AG04450 (cell line): ENCODE measurements around the gene TTC6. TPM values are rescaled to one million over a fixed set of nuclear protein-coding genes. Genes with fewer than 3 reads are reported as not detected.

Experiments used
- CTCF ChIA-PET: fragments of 300-600, 350-600 bp; formaldehyde crosslinking; extraction: SDS; loops from one replicate; lab custom pipeline; 2022; ENCODE audit warnings: antibody characterized with exemption, inconsistent platforms; lab: Charles Lee
- POLR2A ChIA-PET: fragments of 350-600 bp; formaldehyde crosslinking; extraction: SDS; loops from one replicate; lab custom pipeline; 2021; ENCODE audit warnings: antibody characterized with exemption, inconsistent platforms; lab: Yijun Ruan, JAX
- DNase-seq: peaks from one replicate; pipeline ENCODE4 v3.0.0-alpha.2; 2011; ENCODE audit warnings: low read depth, low spot score
- H3K27ac ChIP-seq: one replicate; pipeline ENCODE4 v1.5.1; 2012; ENCODE audit warnings: low read depth, low read length, control low read depth
- H3K27me3 ChIP-seq: one replicate; pipeline ENCODE4 v1.6.0; 2012; ENCODE audit warnings: low read length; ENCODE audit not compliant: control insufficient read depth, insufficient read depth
- H3K4me3 ChIP-seq: 2 replicates; pipeline ENCODE4 v1.5.1; 2011; ENCODE audit warnings: mild to moderate bottlenecking, low read depth, low read length, control low read depth
- H3K9me3 ChIP-seq: 2 replicates; pipeline ENCODE4 v1.5.1; 2012; ENCODE audit warnings: low read length; ENCODE audit not compliant: control insufficient read depth, insufficient read depth
- polyA plus RNA-seq: library from polyadenylated mRNA; depleted of rRNA; stranded (reverse); fragments of >200 nt; gene quantifications from 2 replicates; pipeline ENCODE4 v1.2.3, GENCODE V29; 2011
- TF ChIP-seq, protein P1 (sequence below): IDR thresholded peaks from 2 replicates; pipeline ENCODE4 v1.5.1; 2011; ENCODE audit warnings: low read depth, low read length, control low read depth, inconsistent platforms

TTC6 gene
- polyA plus RNA-seq, 1 experiment, result not detected

DNA sequence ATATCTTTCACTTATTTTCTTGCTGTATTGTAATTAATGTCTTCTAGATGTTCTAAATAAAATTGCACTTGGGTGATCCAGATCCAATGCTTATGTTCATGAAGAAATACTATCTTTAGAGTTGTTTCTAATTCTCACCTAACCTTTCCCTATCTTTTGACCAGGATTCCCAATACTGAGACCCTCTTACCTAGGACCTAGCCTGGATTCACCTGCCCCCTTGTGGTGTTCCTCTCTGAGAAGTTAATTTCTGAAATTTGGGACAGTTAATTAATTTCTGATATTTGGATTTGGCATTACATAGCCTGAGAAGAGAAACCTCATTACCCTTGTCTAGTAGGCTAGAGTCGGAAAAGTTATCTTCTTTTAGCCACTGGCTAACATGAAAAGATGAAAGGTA lies 29.9 kb upstream of the TTC6 start:
- POLR2A ChIA-PET, result no interaction called here
- DNase-seq, result no peak
- no peaks in the 10 kb centered on the region for H3K9me3 ChIP-seq
- no peaks in the 10 kb centered on the region for H3K27me3 ChIP-seq
- TF ChIP-seq, protein P1, sequence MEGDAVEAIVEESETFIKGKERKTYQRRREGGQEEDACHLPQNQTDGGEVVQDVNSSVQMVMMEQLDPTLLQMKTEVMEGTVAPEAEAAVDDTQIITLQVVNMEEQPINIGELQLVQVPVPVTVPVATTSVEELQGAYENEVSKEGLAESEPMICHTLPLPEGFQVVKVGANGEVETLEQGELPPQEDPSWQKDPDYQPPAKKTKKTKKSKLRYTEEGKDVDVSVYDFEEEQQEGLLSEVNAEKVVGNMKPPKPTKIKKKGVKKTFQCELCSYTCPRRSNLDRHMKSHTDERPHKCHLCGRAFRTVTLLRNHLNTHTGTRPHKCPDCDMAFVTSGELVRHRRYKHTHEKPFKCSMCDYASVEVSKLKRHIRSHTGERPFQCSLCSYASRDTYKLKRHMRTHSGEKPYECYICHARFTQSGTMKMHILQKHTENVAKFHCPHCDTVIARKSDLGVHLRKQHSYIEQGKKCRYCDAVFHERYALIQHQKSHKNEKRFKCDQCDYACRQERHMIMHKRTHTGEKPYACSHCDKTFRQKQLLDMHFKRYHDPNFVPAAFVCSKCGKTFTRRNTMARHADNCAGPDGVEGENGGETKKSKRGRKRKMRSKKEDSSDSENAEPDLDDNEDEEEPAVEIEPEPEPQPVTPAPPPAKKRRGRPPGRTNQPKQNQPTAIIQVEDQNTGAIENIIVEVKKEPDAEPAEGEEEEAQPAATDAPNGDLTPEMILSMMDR, result peak; percentile 37
- no peak overlapping the region for H3K4me3 ChIP-seq
- H3K27ac ChIP-seq, result no peak overlapping the region
- CTCF ChIA-PET, result interaction anchor here (1.5 kb wide), 1 partner anchor 28 kb away, joined by 3 read pairs; no protein-coding TSS in a partner anchor

DNA sequence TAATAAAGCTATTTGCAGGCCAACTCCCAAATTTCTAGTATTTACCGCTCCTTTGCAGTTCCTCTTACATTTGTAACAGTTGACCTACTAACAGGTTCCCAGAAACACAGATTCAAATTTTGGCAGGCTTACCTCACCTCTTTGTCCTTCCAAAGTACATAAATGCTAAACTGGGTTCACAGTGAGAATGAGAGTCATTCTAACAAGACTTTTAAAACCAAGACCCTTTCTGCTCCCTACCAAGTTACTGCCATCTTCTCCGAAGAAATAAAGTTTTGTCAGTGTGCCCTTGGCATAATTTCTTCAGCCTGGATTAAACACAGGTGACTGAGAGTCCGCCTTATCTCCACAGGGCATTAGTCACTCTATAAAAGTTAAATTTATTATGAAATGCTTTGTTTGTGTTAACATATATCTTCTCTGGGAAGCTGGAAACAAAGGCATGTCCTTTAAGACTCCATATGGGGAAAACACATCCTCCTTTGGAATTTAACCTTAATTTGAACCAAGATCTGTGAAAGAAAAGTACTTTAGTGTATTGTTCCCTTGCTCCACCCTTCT lies 28.5 kb upstream of the TTC6 start:
- no peaks in the 10 kb centered on the region for H3K9me3 ChIP-seq
- no peak for DNase-seq
- TF ChIP-seq, protein P1, result no peak
- no peaks in the 10 kb centered on the region for H3K27me3 ChIP-seq
- ChIA-PET POLR2A (no interaction called here), CTCF (no interaction called here)
- no peak overlapping the region for H3K27ac ChIP-seq
- no peak overlapping the region for H3K4me3 ChIP-seq

DNA sequence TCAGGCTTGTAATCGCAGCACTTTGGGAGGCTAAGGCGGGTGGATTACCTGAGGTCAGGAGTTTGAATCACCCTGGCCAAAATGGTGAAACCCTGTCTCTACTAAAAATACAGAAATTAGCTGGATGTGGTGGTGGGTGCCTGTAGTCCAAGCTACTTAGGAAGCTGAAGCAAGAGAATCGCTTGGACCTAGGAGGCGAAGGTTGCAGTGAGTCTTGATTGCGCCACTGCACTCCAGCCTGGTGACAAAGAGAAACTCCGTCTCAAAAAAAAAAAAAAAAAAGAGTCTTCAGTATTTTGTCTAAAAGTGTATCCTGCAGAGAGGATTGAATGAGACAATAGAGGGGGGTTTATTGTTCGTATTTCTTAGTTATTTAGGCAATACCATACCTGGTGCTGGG lies 25.7 kb upstream of the TTC6 start:
- no peak overlapping the region for H3K4me3 ChIP-seq
- H3K27me3 ChIP-seq, result no peaks in the 10 kb centered on the region
- H3K9me3 ChIP-seq, result no peaks in the 10 kb centered on the region
- ChIA-PET POLR2A (no interaction called here), CTCF (interaction anchor here (0.6 kb wide), 1 partner anchor 139 kb away, joined by 3 read pairs; no protein-coding TSS in a partner anchor)
- H3K27ac ChIP-seq, result no peak overlapping the region
- DNase-seq, result no peak
- TF ChIP-seq, protein P1, result no peak

DNA sequence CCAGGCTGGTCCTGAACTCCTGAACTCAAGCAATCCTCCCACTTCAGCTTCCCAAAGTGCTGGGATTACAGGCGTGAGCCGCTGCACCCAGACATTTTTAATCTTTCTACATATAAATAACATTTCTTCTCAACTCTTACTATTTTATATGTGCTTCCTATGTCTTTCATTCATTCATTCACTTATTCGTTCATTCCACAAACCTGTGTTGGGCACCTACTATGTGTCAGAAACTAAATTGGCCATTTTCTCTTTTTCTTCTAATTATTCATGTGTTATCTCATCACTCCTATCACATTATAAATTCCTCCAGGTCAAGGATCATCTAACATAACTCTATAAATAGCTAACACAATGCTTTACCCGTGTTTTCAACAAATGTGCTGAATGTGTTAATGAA lies 24.0 kb upstream of the TTC6 start:
- ChIA-PET POLR2A (no interaction called here), CTCF (interaction anchor here (1.3 kb wide), 1 partner anchor 341 kb away, joined by 3 read pairs; no protein-coding TSS in a partner anchor)
- TF ChIP-seq, protein P1, result no peak

DNA sequence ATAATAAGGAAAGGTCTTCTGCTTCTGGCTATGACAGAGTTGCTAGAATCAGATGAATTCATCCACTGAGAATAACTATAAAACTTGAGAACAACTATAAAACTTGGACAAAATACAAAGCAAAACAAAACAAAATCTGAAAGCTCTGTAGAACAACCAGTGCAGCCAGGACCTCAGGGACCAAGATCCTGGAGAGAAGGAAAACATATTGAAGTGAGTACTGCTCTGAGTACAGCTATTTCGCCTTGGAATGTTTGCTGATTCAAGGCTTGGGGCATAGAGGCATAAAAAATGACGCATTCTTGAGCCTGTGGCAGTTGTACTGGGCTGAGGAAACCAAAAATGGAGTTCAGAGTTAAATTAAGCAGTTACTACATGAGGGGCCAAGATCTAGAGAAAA lies 22.1 kb upstream of the TTC6 start:
- Histone ChIP-seq H3K27me3 (peaks cover 3% of the 10 kb centered on the region), H3K27ac (no peak overlapping the region), H3K9me3 (no peaks in the 10 kb centered on the region), H3K4me3 (no peak overlapping the region)
- POLR2A ChIA-PET, result no interaction called here
- CTCF ChIA-PET, result interaction anchor here (1.2 kb wide), 1 partner anchor 327 kb away, joined by 4 read pairs; no protein-coding TSS in a partner anchor
- DNase-seq, result no peak
- TF ChIP-seq, protein P1, result no peak

More for the DNA sequence above, 24.0 kb upstream of the TTC6 start:
- Histone ChIP-seq H3K9me3 (no peaks in the 10 kb centered on the region), H3K4me3 (no peak overlapping the region), H3K27me3 (peaks cover 2% of the 10 kb centered on the region), H3K27ac (no peak overlapping the region)
- no peak for DNase-seq
